SK-N-SH treated with all-trans-retinoic acid at 6 μM for 48 hours (cell line): ENCODE results near the gene ATG10.
"Not testable (repeated sequence)": the region's sequence is repeated elsewhere in the genome, so short reads cannot be mapped to it uniquely, and the experiment has no call there.

Experiments used
- CREB5 ChIP-seq: fragments of 250-450 bp; sonication (Bioruptor Pico); IDR thresholded peaks from 2 replicates; pipeline ENCODE4 v1.5.1; 2020; ENCODE audit warnings: low read depth, mild to moderate bottlenecking, moderate library complexity
- GLIS3 ChIP-seq: fragments of 250-450 bp; sonication (Bioruptor Pico); IDR thresholded peaks from 2 replicates; pipeline ENCODE4 v1.5.0; 2020; ENCODE audit warnings: mild to moderate bottlenecking, moderate library complexity
- ISL1 ChIP-seq: fragments of 250-450 bp; sonication (Bioruptor Pico); IDR thresholded peaks from 2 replicates; pipeline ENCODE4 v2.1.2; 2022; ENCODE audit warnings: mild to moderate bottlenecking, moderate library complexity
- PATZ1 ChIP-seq: fragments of 250-450 bp; sonication (Bioruptor Pico); IDR thresholded peaks from 2 replicates; pipeline ENCODE4 v1.8.0; 2020; ENCODE audit warnings: mild to moderate bottlenecking, moderate library complexity, borderline replicate concordance
- RARB ChIP-seq: fragments of 250-450 bp; sonication (Bioruptor Pico); IDR thresholded peaks from 2 replicates; pipeline ENCODE4 v1.8.0; 2021; ENCODE audit warnings: mild to moderate bottlenecking, moderate library complexity

GRCh38 chr5:81983148-81983547 lies 11.3 kb downstream of the ATG10 start:
- TF ChIP-seq PATZ1 (CRISPR knock-in tag); ISL1; RARB; GLIS3 (CRISPR knock-in tag); CREB5 (CRISPR knock-in tag): not testable (repeated sequence)
